ENCODE results near the gene TLX2. TPM values are rescaled to one million over a fixed set of nuclear protein-coding genes. Genes with fewer than 3 reads are reported as not detected.
A peak's percentile ranks its signal among the peaks of the same experiment; 100 is the strongest.

Gene TLX2
- total and polyA plus RNA-seq, 2 of the 13 experiments (the other 11 are each of a cell fraction or from before 2014, with no cell fraction given): 0.05 to 0.20 TPM

DNA sequence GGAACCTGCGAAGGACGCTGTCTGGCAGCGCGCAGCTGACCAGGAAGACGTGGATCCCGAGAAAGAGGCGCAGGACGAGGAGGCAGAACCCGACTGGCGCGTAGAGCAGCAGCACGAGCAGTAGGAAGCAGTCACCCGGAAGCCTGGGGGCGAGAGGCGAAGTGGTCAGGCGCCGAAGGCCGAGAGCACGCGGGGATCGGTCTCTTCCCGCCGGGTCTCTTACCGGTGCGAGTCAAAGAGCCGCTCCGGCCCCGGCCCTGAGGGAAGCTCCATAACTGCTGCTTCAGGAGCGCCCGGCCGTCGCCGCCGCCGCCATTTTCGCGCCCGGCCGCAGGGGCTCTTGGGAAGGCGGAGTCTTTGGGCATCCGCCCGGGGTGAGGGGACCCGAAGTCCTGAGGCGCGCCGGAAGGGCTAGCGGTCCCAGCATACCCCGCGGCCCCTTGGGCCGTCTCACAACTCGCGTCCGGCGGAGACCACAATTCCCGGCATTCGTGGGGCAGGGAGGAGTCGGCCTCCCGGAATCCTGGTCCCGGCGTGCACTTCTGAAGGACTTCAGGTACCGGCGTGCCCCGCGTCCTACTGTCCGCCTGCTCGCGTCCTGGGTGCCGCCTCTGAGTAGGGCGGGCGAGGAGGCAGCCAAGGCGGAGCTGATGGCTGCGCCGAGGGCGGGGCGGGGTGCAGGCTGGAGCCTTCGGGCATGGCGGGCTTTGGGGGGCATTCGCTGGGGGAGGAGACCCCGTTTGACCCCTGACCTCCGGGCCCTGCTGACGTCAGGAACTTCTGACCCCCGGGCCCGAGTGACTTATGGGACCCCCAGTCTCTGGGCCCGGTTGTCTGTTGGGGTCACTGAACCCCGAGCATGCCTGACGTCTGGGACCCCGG lies 15.3 kb downstream of the TLX2 start, which contains the start of the genes AUP1 and HTRA2 (continued):
- TF ChIP-seq REPIN1 (CRISPR knock-in tag; IDR thresholded peaks at IDR 0.05; ENCODE audit: borderline replicate concordance, low read depth) (peak; percentile 88), ETV5 (CRISPR knock-in tag; IDR thresholded peaks at IDR 0.05; ENCODE audit: borderline replicate concordance) (peak; percentile 87), ZNF362 (CRISPR knock-in tag; IDR thresholded peaks at IDR 0.05; ENCODE audit: borderline replicate concordance) (no peak; the same call in none of the 2 replicates), ZBTB34 (CRISPR knock-in tag; IDR thresholded peaks at IDR 0.05) (no peak; the same call in 1 of the 2 replicates), ZSCAN20 (CRISPR knock-in tag; IDR thresholded peaks at IDR 0.05; ENCODE audit: borderline replicate concordance) (0 out of 2 replicates have a peak, but pooled peaks have one; percentile 26), MLLT10 (CRISPR knock-in tag; IDR thresholded peaks at IDR 0.05) (no peak), ZNF75D (CRISPR knock-in tag; IDR thresholded peaks at IDR 0.05; ENCODE audit: borderline replicate concordance) (0 out of 2 replicates have a peak, but pooled peaks have one; percentile 83), PHF21A (CRISPR knock-in tag; IDR thresholded peaks at IDR 0.05) (peak; percentile 88), ZNF703 (CRISPR knock-in tag; IDR thresholded peaks at IDR 0.05; ENCODE audit: borderline replicate concordance) (peak; percentile 48; the same call in 1 of the 2 replicates), ZNF558 (CRISPR knock-in tag; IDR thresholded peaks at IDR 0.05; ENCODE audit: borderline replicate concordance) (peak; percentile 87; the same call in 1 of the 2 replicates), ZNF878 (CRISPR knock-in tag; IDR thresholded peaks at IDR 0.05) (no peak), ZNF562 (CRISPR knock-in tag; IDR thresholded peaks at IDR 0.05; ENCODE audit: borderline replicate concordance) (no peak), HES4 (CRISPR knock-in tag; IDR thresholded peaks at IDR 0.05; ENCODE audit: borderline replicate concordance) (peak; percentile 92; the same call in 1 of the 2 replicates), POLR2G (IDR thresholded peaks at IDR 0.05; ENCODE audit: low read depth, low read length) (peak; percentile 98), FOXC1 (CRISPR knock-in tag; IDR thresholded peaks at IDR 0.05; ENCODE audit: borderline replicate concordance) (peak; percentile 18; the same call in 1 of the 2 replicates), CCDC6 (CRISPR knock-in tag; IDR thresholded peaks at IDR 0.05) (peak; percentile 58; the same call in 1 of the 2 replicates), ZNF816 (CRISPR knock-in tag; IDR thresholded peaks at IDR 0.05; ENCODE audit: borderline replicate concordance) (peak; percentile 99), ZNF770 (CRISPR knock-in tag; IDR thresholded peaks at IDR 0.05) (peak; percentile 14; the same call in 1 of the 2 replicates), SKIL (CRISPR knock-in tag; IDR thresholded peaks at IDR 0.05; ENCODE audit: borderline replicate concordance) (no peak), POLR2A (IDR thresholded peaks at IDR 0.05; ENCODE audit: insufficient read depth in 1 of 2, low read depth in 2 of 2, low read length in 2 of 2) (peak; percentile 82 to 89), ZFP62 (CRISPR knock-in tag; IDR thresholded peaks at IDR 0.05) (no peak), ZNF44 (CRISPR knock-in tag; IDR thresholded peaks at IDR 0.05) (no peak; the same call in 1 of the 2 replicates)

All from HepG2 (cell line).